Measurements from ENCODE around the gene EXOSC2. TPM values are rescaled to one million over a fixed set of nuclear protein-coding genes. Genes with fewer than 3 reads are reported as not detected.
A peak's percentile ranks its signal among the peaks of the same experiment; 100 is the strongest.

The EXOSC2 gene
- polyA plus RNA-seq (2013, experiment 1 of 2; ENCODE audit: insufficient read length): 28.9 TPM
- 29.6 TPM for polyA plus RNA-seq (2013, experiment 2 of 2; ENCODE audit: insufficient read length)

GRCh38 chr9:130693426-130694191 is at the start of gene EXOSC2:
Gene EXOSC2 (plus strand): TSS chr9:130693780. CDS start chr9:130693792, 12 bp downstream.
- DNase-seq: peak; percentile 99

- DNase-seq: no peak
Observed at GRCh38 chr9:130651221-130651620, 42.4 kb upstream of the EXOSC2 start.

GRCh38 chr9:130651752-130652151 is 41.8 kb upstream of the EXOSC2 start:
- DNase-seq: no peak

- no peak for DNase-seq
Observed at GRCh38 chr9:130654879-130655278, 38.7 kb upstream of the EXOSC2 start.

- DNase-seq: no peak
Observed at GRCh38 chr9:130658893-130659698, 34.5 kb upstream of the EXOSC2 start.

- no peak for DNase-seq
Observed at GRCh38 chr9:130659699-130660248, 33.8 kb upstream of the EXOSC2 start.

GRCh38 chr9:130660326-130660682 is 33.3 kb upstream of the EXOSC2 start:
- no peak for DNase-seq

- DNase-seq: no peak
Observed at GRCh38 chr9:130660683-130661450, 32.7 kb upstream of the EXOSC2 start.

- DNase-seq: no peak
Observed at GRCh38 chr9:130661451-130662098, 32.0 kb upstream of the EXOSC2 start.

GRCh38 chr9:130662099-130662969 is 31.2 kb upstream of the EXOSC2 start:
- DNase-seq: no peak

GRCh38 chr9:130662970-130663257 is 30.7 kb upstream of the EXOSC2 start:
- no peak for DNase-seq

- no peak for DNase-seq
Observed at GRCh38 chr9:130663258-130663976, 30.2 kb upstream of the EXOSC2 start.

GRCh38 chr9:130663977-130664250 is 29.7 kb upstream of the EXOSC2 start:
- no peak for DNase-seq

GRCh38 chr9:130664251-130665028 is 29.1 kb upstream of the EXOSC2 start, which contains the start of gene PRDM12:
Gene PRDM12 (plus strand): TSS chr9:130664594. CDS start chr9:130664654, 60 bp downstream.
- DNase-seq: no peak

- no peak for DNase-seq
Observed at GRCh38 chr9:130665029-130665430, 28.6 kb upstream of the EXOSC2 start.

GRCh38 chr9:130665431-130666392 is 27.9 kb upstream of the EXOSC2 start:
- DNase-seq: no peak

GRCh38 chr9:130666393-130667119 is 27.0 kb upstream of the EXOSC2 start:
- DNase-seq: no peak

- DNase-seq: no peak
Observed at GRCh38 chr9:130667120-130667435, 26.5 kb upstream of the EXOSC2 start.
